PFSK-1 (cell line): ENCODE data around the gene CORIN.

ENCODE experiments used
- FOXP2 ChIP-seq: optimal IDR thresholded peaks from 2 replicates; pipeline ENCODE3; 2011; ENCODE audit warnings: borderline replicate concordance, control low read depth, inconsistent platforms; ENCODE audit not compliant: insufficient read depth; ENCODE audit errors: extremely low read length, extremely low read depth
- POLR2AphosphoS5 ChIP-seq: IDR thresholded peaks from 2 replicates; pipeline ENCODE4 v1.6.1; 2012; ENCODE audit warnings: low read depth, mild to moderate bottlenecking, control low read depth, low read length, moderate library complexity
- REST ChIP-seq, 2 experiments: IDR thresholded peaks; 2 replicates each; pipeline versions ENCODE4 v1.6.1 to v1.8.0; 2011 to 2012; ENCODE audit warnings: low read depth in 2 of 2, low read length in 2 of 2, control low read depth in 1 of 2, inconsistent platforms in 1 of 2, mild to moderate bottlenecking in 1 of 2, moderate library complexity in 1 of 2; ENCODE audit not compliant: insufficient read depth in 1 of 2
- SIN3A ChIP-seq: IDR thresholded peaks from 2 replicates; pipeline ENCODE4 v1.6.1; 2012; ENCODE audit warnings: mild to moderate bottlenecking, low read length, moderate library complexity, borderline replicate concordance; ENCODE audit not compliant: insufficient read depth
- TAF1 ChIP-seq: IDR thresholded peaks from 2 replicates; pipeline ENCODE4 v1.6.1; 2012; ENCODE audit warnings: low read length, control low read depth, borderline replicate concordance; ENCODE audit not compliant: insufficient read depth

Gene CORIN

GRCh38 chr4:47696823-47697222 lies 141.0 kb downstream of the CORIN start:
- no peak for TF ChIP-seq SIN3A
- no peak for TF ChIP-seq POLR2AphosphoS5
- TF ChIP-seq FOXP2: no peak
- TF ChIP-seq REST (IDR thresholded peaks at IDR 0.05; ENCODE audit: insufficient read depth in 1 of 2, low read depth in 2 of 2, low read length in 2 of 2): no peak
- TF ChIP-seq TAF1: no peak

GRCh38 chr4:47695260-47695659 lies 142.6 kb downstream of the CORIN start:
- TF ChIP-seq SIN3A (no peak), TAF1 (no peak), POLR2AphosphoS5 (no peak), FOXP2 (no peak), REST (IDR thresholded peaks at IDR 0.05; ENCODE audit: insufficient read depth in 1 of 2, low read depth in 2 of 2, low read length in 2 of 2) (no peak)

- TF ChIP-seq SIN3A (no peak), TAF1 (no peak), REST (IDR thresholded peaks at IDR 0.05; ENCODE audit: insufficient read depth in 1 of 2, low read depth in 2 of 2, low read length in 2 of 2) (no peak), POLR2AphosphoS5 (no peak), FOXP2 (no peak)
Observed at GRCh38 chr4:47694322-47694721, 143.5 kb downstream of the CORIN start.

- TF ChIP-seq POLR2AphosphoS5: no peak
- TF ChIP-seq SIN3A: no peak
- no peak for TF ChIP-seq FOXP2
- no peak for TF ChIP-seq TAF1
- no peak for TF ChIP-seq REST (IDR thresholded peaks at IDR 0.05; ENCODE audit: insufficient read depth in 1 of 2, low read depth in 2 of 2, low read length in 2 of 2)
Observed at GRCh38 chr4:47692691-47693090, 145.2 kb downstream of the CORIN start.

GRCh38 chr4:47690611-47691010 lies 147.3 kb downstream of the CORIN start:
- TF ChIP-seq POLR2AphosphoS5: no peak
